ENCODE measurements around the gene RNU6-7. TPM values are rescaled to one million over a fixed set of nuclear protein-coding genes. Genes with fewer than 3 reads are reported as not detected.
A peak's percentile ranks its signal among the peaks of the same experiment; 100 is the strongest.

The RNU6-7 gene
- total RNA-seq, 1 donor from 2014 or later = not detected

DNA sequence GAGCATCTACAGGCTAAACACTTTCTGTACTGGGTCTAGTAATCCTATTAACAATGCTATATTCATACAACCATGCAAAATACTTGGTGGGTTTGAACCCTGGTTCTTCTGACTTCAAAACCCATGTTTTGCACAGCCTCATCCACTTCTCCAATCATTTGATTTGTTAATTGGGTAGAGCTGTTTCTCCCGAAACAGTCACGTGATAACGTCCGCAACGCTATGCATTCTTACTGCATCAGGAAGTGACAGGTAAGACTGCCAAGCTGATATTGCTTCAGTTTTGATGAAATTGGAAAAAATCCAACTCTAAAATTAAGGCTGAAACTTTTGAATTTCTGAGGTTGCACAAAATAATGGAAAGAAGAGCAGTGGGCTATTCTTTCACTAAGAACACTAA lies 30.4 kb upstream of the RNU6-7 start:
- no peak for TF ChIP-seq CTCF (IDR thresholded peaks at IDR 0.05; ENCODE audit: partially characterized antibody, unreplicated experiment)
- H3K9me3 Mint-ChIP-seq (ENCODE audit: unreplicated experiment) = peaks cover 1% of the 10 kb centered on the region
- H3K4me3 Mint-ChIP-seq (ENCODE audit: unreplicated experiment) = no peak overlapping the region
- H3K27ac Mint-ChIP-seq (ENCODE audit: unreplicated experiment) = no peak overlapping the region
- DNase-seq = no peak
- H3K36me3 Mint-ChIP-seq (ENCODE audit: unreplicated experiment) = no peaks in the 10 kb centered on the region
- no peaks in the 10 kb centered on the region for H3K27me3 Mint-ChIP-seq (ENCODE audit: unreplicated experiment)
- no peaks in the 10 kb centered on the region for H3K4me1 Mint-ChIP-seq (ENCODE audit: low read depth, unreplicated experiment)

GRCh38 chr14:32183151-32184058 lies 18.4 kb upstream of the RNU6-7 start:
- Mint-ChIP-seq H3K4me1 (ENCODE audit: low read depth, unreplicated experiment) (peaks cover 9% of the 10 kb centered on the region), H3K36me3 (ENCODE audit: unreplicated experiment) (peaks cover 11% of the 10 kb centered on the region), H3K9me3 (ENCODE audit: unreplicated experiment) (peaks cover 2% of the 10 kb centered on the region), H3K4me3 (ENCODE audit: unreplicated experiment) (no peak overlapping the region), H3K27ac (ENCODE audit: unreplicated experiment) (peak overlapping the region; percentile 19), H3K27me3 (ENCODE audit: unreplicated experiment) (no peaks in the 10 kb centered on the region)
- no peak for DNase-seq
- no peak for TF ChIP-seq CTCF (IDR thresholded peaks at IDR 0.05; ENCODE audit: partially characterized antibody, unreplicated experiment)

DNA sequence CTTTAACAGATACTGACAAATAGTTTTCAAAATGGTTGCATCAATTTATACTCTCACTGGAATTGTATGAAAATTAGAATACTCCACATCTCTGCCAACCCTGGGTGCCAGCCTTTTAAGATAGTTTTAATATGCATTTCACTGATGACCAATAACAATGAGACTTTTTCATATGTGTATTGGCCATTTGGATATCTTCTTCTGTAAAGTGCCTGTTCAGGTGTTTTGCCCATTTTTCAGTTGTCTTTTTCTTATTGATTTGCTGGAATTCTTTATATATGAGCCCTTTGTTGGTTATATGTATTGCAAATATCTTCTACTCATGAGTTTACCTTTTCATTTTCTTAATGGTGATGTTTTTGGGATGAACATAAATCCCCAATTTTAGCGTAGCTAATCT lies 16.7 kb upstream of the RNU6-7 start:
- Mint-ChIP-seq H3K27ac (ENCODE audit: unreplicated experiment) (no peak overlapping the region), H3K27me3 (ENCODE audit: unreplicated experiment) (no peaks in the 10 kb centered on the region), H3K9me3 (ENCODE audit: unreplicated experiment) (peaks cover 2% of the 10 kb centered on the region), H3K4me1 (ENCODE audit: low read depth, unreplicated experiment) (peaks cover 9% of the 10 kb centered on the region), H3K36me3 (ENCODE audit: unreplicated experiment) (peaks cover 5% of the 10 kb centered on the region), H3K4me3 (ENCODE audit: unreplicated experiment) (no peak overlapping the region)
- TF ChIP-seq CTCF (IDR thresholded peaks at IDR 0.05; ENCODE audit: partially characterized antibody, unreplicated experiment) = no peak
- DNase-seq = no peak

GRCh38 chr14:32186248-32186647 lies 15.6 kb upstream of the RNU6-7 start:
- H3K4me1 Mint-ChIP-seq (ENCODE audit: low read depth, unreplicated experiment) = peaks cover 9% of the 10 kb centered on the region
- no peaks in the 10 kb centered on the region for H3K27me3 Mint-ChIP-seq (ENCODE audit: unreplicated experiment)
- no peak overlapping the region for H3K4me3 Mint-ChIP-seq (ENCODE audit: unreplicated experiment)
- H3K36me3 Mint-ChIP-seq (ENCODE audit: unreplicated experiment) = no peaks in the 10 kb centered on the region
- no peak for TF ChIP-seq CTCF (IDR thresholded peaks at IDR 0.05; ENCODE audit: partially characterized antibody, unreplicated experiment)
- DNase-seq = no peak
- no peak overlapping the region for H3K27ac Mint-ChIP-seq (ENCODE audit: unreplicated experiment)
- H3K9me3 Mint-ChIP-seq (ENCODE audit: unreplicated experiment) = peaks cover 2% of the 10 kb centered on the region

- Mint-ChIP-seq H3K9me3 (ENCODE audit: unreplicated experiment) (no peaks in the 10 kb centered on the region), H3K27me3 (ENCODE audit: unreplicated experiment) (no peaks in the 10 kb centered on the region), H3K4me3 (ENCODE audit: unreplicated experiment) (no peak overlapping the region), H3K4me1 (ENCODE audit: low read depth, unreplicated experiment) (no peaks in the 10 kb centered on the region), H3K27ac (ENCODE audit: unreplicated experiment) (no peak overlapping the region), H3K36me3 (ENCODE audit: unreplicated experiment) (no peaks in the 10 kb centered on the region)
- TF ChIP-seq CTCF (IDR thresholded peaks at IDR 0.05; ENCODE audit: partially characterized antibody, unreplicated experiment) = no peak
- no peak for DNase-seq
Measured at GRCh38 chr14:32189811-32190210, 12.0 kb upstream of the RNU6-7 start.

Data from glutamatergic neuron (in vitro differentiated cells).